GM12891 (cell line): ENCODE measurements around the gene UROS.

Experiments used
- DNase-seq: peaks from one replicate; pipeline ENCODE4 v3.0.0; 2011; ENCODE audit warnings: low spot score; ENCODE audit not compliant: insufficient read length
- FAIRE-seq: peaks from 2 replicates; lab custom pipeline; 2011; peaks lifted over from hg19 to GRCh38; lab: Jason Lieb, UNC
- PAX5 ChIP-seq: IDR thresholded peaks from 2 replicates; pipeline ENCODE4 v1.6.1; 2011; ENCODE audit warnings: low read length, moderate library complexity, mild to moderate bottlenecking; ENCODE audit not compliant: insufficient read depth, severe bottlenecking
- POLR2A ChIP-seq: IDR thresholded peaks from 2 replicates; pipeline ENCODE4 v1.6.1; 2011; ENCODE audit warnings: low read depth, low read length, control low read depth
- POLR2AphosphoS5 ChIP-seq: IDR thresholded peaks from 2 replicates; pipeline ENCODE4 v1.6.1; 2011; ENCODE audit warnings: low read depth, low read length, control low read depth
- POU2F2 ChIP-seq: IDR thresholded peaks from 2 replicates; pipeline ENCODE4 v1.6.1; 2011; ENCODE audit warnings: low read depth, mild to moderate bottlenecking, control low read depth, low read length, moderate library complexity
- SPI1 ChIP-seq: IDR thresholded peaks from 2 replicates; pipeline ENCODE4 v1.6.1; 2011; ENCODE audit warnings: low read depth, low read length, control low read depth
- TAF1 ChIP-seq: IDR thresholded peaks from 2 replicates; pipeline ENCODE4 v1.6.1; 2011; ENCODE audit warnings: low read depth, low read length, control low read depth

Gene UROS

DNA sequence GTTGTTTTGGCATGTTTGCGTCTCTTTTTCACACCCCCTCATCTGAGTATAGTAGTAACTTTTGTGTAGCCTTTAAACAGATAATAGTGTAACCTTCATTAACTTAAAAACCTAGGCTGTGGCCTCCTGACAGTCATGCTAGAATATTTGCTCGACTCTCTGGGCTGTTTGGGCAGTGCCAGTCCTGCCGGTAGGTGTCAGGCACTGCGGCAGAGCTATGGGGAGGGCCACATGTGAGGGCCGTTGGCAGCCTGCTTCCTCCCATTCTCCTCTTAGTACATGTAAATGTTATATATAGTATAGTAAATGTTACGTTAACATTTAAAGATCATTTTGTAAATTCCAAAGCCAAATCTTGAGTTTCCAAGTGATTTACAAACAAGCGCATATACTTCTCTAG lies 26.4 kb upstream of the UROS start:
- no peak for TF ChIP-seq POLR2AphosphoS5
- TF ChIP-seq POLR2A, result no peak
- no peak for TF ChIP-seq SPI1
- TF ChIP-seq TAF1, result no peak
- TF ChIP-seq POU2F2, result no peak
- TF ChIP-seq PAX5, result no peak
- no peak for FAIRE-seq
- no peak for DNase-seq

DNA sequence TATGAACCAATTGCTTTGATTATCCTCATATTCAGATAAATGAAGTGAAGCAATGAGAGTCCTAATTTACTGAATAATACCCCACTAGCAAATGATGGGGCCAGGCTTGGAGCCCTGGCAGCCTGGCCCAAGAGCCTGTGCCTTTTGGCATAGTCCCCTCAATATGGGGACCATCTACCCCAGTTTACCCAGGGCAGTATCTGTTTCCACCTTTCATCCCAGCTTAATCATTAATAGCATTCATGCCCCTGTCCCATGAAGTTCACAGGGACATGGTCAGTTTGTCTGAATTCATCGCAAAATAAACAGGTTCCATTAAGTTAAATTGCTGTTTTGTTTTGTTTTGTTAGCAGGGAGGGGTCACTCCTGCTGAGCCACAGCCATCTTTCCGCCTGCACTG lies 25.8 kb upstream of the UROS start:
- no peak for DNase-seq
- FAIRE-seq, result no peak
- TF ChIP-seq PAX5 (no peak), TAF1 (no peak), POLR2AphosphoS5 (no peak), SPI1 (no peak), POU2F2 (no peak), POLR2A (no peak)

- TF ChIP-seq POU2F2 (no peak), POLR2A (no peak), PAX5 (no peak), SPI1 (no peak)
- DNase-seq, result no peak
- FAIRE-seq, result no peak
These were observed 25.3 kb upstream of the UROS start for GRCh38 chr10:125848371-125848770.

- no peak for FAIRE-seq
- no peak for DNase-seq
- TF ChIP-seq POLR2A, result no peak
- TF ChIP-seq POLR2AphosphoS5, result no peak
- TF ChIP-seq SPI1, result no peak
- no peak for TF ChIP-seq POU2F2
- TF ChIP-seq TAF1, result no peak
- no peak for TF ChIP-seq PAX5
These were observed 23.8 kb upstream of the UROS start for GRCh38 chr10:125846894-125847293.

DNA sequence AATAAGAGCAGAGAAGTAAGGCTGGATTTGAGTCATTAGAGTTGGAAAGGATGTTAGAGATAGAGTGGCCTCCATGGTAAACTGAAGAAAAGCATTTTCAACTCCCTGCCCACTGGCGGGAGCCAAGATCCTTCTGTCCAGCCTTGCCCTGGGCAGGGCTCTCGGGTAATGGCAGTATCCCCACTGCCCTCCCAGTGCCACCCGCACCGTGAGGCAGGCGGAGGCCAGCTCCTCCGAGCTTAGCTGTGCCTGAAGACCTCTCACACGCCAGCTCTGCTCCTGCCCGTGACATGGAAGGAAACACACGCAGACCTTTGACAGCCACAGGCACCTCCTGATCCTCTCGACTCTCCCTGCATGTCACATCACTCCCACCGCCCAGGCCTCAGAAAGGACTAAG lies 22.6 kb upstream of the UROS start:
- FAIRE-seq, result no peak
- DNase-seq, result no peak
- TF ChIP-seq POLR2AphosphoS5 (no peak), POLR2A (no peak), TAF1 (no peak), POU2F2 (no peak), SPI1 (no peak), PAX5 (no peak)

GRCh38 chr10:125844751-125845221 lies 21.7 kb upstream of the UROS start:
- FAIRE-seq (no peak), DNase-seq (no peak)
- TF ChIP-seq SPI1, result no peak
- no peak for TF ChIP-seq TAF1
- no peak for TF ChIP-seq PAX5
- no peak for TF ChIP-seq POU2F2
- TF ChIP-seq POLR2AphosphoS5, result no peak
- TF ChIP-seq POLR2A, result no peak

GRCh38 chr10:125843603-125844329 lies 20.7 kb upstream of the UROS start:
- DNase-seq, result no peak
- no peak for TF ChIP-seq SPI1
- no peak for FAIRE-seq

DNA sequence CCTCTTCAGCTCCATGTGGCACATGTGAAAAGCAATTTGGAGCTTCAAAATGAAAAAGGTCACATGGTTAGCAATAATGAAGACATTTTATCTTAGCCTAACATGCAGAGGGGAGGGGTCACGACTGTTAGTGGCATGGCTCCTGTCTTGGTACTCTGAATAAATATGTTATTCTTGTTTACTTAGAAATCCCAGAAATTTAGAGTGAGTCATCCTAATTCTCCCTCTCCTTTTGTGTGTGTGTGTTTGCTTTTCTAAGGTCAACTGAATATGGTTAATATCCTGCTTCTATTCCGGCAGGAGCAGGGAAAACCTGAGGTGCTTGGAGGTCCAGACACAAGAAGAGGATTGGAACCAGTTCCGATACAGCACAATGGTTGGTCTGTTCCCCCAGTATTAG lies 17.9 kb upstream of the UROS start:
- FAIRE-seq (no peak), DNase-seq (no peak)
- no peak for TF ChIP-seq POLR2AphosphoS5
- no peak for TF ChIP-seq SPI1
- TF ChIP-seq TAF1, result no peak
- no peak for TF ChIP-seq POU2F2
- no peak for TF ChIP-seq POLR2A
- TF ChIP-seq PAX5, result no peak

- TF ChIP-seq POU2F2 (no peak), POLR2AphosphoS5 (no peak), POLR2A (no peak), PAX5 (no peak), SPI1 (no peak), TAF1 (no peak)
- FAIRE-seq (no peak), DNase-seq (no peak)
These were observed 17.3 kb upstream of the UROS start for GRCh38 chr10:125840406-125840805.

- FAIRE-seq (no peak), DNase-seq (no peak)
- TF ChIP-seq POU2F2 (no peak), PAX5 (no peak), POLR2A (no peak), SPI1 (no peak), TAF1 (no peak), POLR2AphosphoS5 (no peak)
These were observed 15.9 kb upstream of the UROS start for GRCh38 chr10:125838802-125839575.
